Spleen (tissue), 11 donors: ENCODE results near the gene KANSL1. TPM values are rescaled to one million over a fixed set of nuclear protein-coding genes. Genes with fewer than 3 reads are reported as not detected.

Source experiments
- DNase-seq: peaks from one replicate; pipeline ENCODE4 v3.0.0-alpha.2; 2020
- H3K27ac ChIP-seq, 8 donors: fragments of 200-600 bp; sonication (generic) in 7 of 8; 1 replicate in 4 of 8; 2 replicates in 4 of 8; pipeline versions ENCODE4 v1.5.0 to v1.8.0; 2016 to 2021; ENCODE audit warnings: inconsistent platforms in 4 of 8, mild to moderate bottlenecking in 4 of 8, moderate library complexity in 1 of 8
- H3K27me3 ChIP-seq, 7 donors: fragments of 200-600 bp; sonication (generic) in 6 of 7; replicated peaks in 1 of 7; 1 replicate in 4 of 7; 2 replicates in 3 of 7; pipeline versions ENCODE4 v1.5.0 to v1.8.0; 2016 to 2021; ENCODE audit warnings: inconsistent platforms in 3 of 7, mild to moderate bottlenecking in 1 of 7
- H3K36me3 ChIP-seq, 6 donors: fragments of 200-600 bp; sonication (generic) in 5 of 6; 1 replicate in 4 of 6; 2 replicates in 2 of 6; pipeline versions ENCODE4 v1.5.0 to v1.8.0; 2016 to 2021; ENCODE audit warnings: inconsistent platforms in 2 of 6
- H3K4me1 ChIP-seq, 6 donors: fragments of 200-600 bp; sonication (generic) in 5 of 6; 1 replicate in 3 of 6; 2 replicates in 3 of 6; pipeline versions ENCODE4 v1.5.0 to v1.8.0; 2016 to 2021; ENCODE audit warnings: inconsistent platforms in 3 of 6
- H3K4me3 ChIP-seq, 8 donors: fragments of 200-600 bp; sonication (generic) in 7 of 8; 1 replicate in 4 of 8; 2 replicates in 4 of 8; pipeline versions ENCODE4 v1.5.0 to v1.8.0; 2016 to 2021; ENCODE audit warnings: inconsistent platforms in 4 of 8, mild to moderate bottlenecking in 4 of 8, moderate library complexity in 2 of 8
- H3K9me3 ChIP-seq, 8 donors: fragments of 200-600 bp; sonication (generic) in 7 of 8; 1 replicate in 4 of 8; 2 replicates in 4 of 8; pipeline versions ENCODE4 v1.5.0 to v1.8.0; 2016 to 2021; ENCODE audit warnings: inconsistent platforms in 4 of 8
- POLR2A ChIP-seq, 3 donors: fragments of 450-650 bp; IDR thresholded peaks; one replicate each; pipeline ENCODE4 v1.5.1; 2017; ENCODE audit warnings: antibody characterized with exemption in 3 of 3, mild to moderate bottlenecking in 1 of 3
- POLR2AphosphoS5 ChIP-seq, 3 donors: sonication (generic); formaldehyde crosslinking; IDR thresholded peaks; one replicate each; pipeline ENCODE4 v1.5.1; 2017; ENCODE audit warnings: antibody characterized with exemption in 3 of 3
- WGBS, 5 donors: extraction: QIAGEN DNeasy Blood & Tissue Kit in 3 of 5; methylation state at CpG; one replicate each; pipeline versions ENCODE4 v1.1.5 to v1.1.7; 2013 to 2018; 5-methylcytosine and 5-hydroxymethylcytosine counted together
- intact Hi-C: fragments of 100-400 bp; cut with DNase I; formaldehyde crosslinking; loops from one replicate; pipeline ENCODE4 v1.15.0; 2023; ENCODE audit warnings: low total_unique reads
- polyA plus RNA-seq, 3 donors: library from polyadenylated mRNA; stranded (reverse); fragments of 200-250 nt; gene quantifications; one replicate each; pipeline ENCODE4 v1.2.1, GENCODE V29; 2013
- total RNA-seq, 7 donors: library from RNA; depleted of rRNA in 3 of 7; stranded (reverse); fragments of >200 nt in 3 of 7; fragmentation: NEBNext Ultra II Directional in 4 of 7; extraction: Animal tissue kit (Norgen Biotek cat#: 25700) in 4 of 7; gene quantifications; one replicate each; pipeline versions ENCODE4 v1.1.0 to v1.2.1, GENCODE V29; 2016 to 2021
- TF ChIP-seq, protein P1 (sequence below), 11 experiments: fragments of 200-600 bp in 7 of 11; fragments of 450-650 bp in 4 of 11; sonication (generic) in 4 of 11; IDR thresholded peaks in 8 of 11; conservative IDR thresholded peaks in 3 of 11; 1 replicate in 7 of 11; 2 replicates in 4 of 11; pipeline versions ENCODE4 v1.4.0 to v1.8.0; 2016 to 2021; ENCODE audit warnings: antibody characterized with exemption in 11 of 11, inconsistent platforms in 4 of 11, mild to moderate bottlenecking in 1 of 11
- donor health status: healthy with polysubstance abuse.
- donor health status: DM: no; HTN: no; CAD: no; lungs with moderate emphysema.
- donor health status: DM: no; HTN: no; CAD: no.
- donor health status: Bipolar disorder and iron deficiency.
- donor health status: healthy.
- donor health status: DM: no; HTN: no; CAD: no.
- donor health status: DM: yes; HTN: yes; CAD: no.

KANSL1 gene
- total and polyA plus RNA-seq, 10 donors = 10.9 to 173 (median 116) TPM

DNA sequence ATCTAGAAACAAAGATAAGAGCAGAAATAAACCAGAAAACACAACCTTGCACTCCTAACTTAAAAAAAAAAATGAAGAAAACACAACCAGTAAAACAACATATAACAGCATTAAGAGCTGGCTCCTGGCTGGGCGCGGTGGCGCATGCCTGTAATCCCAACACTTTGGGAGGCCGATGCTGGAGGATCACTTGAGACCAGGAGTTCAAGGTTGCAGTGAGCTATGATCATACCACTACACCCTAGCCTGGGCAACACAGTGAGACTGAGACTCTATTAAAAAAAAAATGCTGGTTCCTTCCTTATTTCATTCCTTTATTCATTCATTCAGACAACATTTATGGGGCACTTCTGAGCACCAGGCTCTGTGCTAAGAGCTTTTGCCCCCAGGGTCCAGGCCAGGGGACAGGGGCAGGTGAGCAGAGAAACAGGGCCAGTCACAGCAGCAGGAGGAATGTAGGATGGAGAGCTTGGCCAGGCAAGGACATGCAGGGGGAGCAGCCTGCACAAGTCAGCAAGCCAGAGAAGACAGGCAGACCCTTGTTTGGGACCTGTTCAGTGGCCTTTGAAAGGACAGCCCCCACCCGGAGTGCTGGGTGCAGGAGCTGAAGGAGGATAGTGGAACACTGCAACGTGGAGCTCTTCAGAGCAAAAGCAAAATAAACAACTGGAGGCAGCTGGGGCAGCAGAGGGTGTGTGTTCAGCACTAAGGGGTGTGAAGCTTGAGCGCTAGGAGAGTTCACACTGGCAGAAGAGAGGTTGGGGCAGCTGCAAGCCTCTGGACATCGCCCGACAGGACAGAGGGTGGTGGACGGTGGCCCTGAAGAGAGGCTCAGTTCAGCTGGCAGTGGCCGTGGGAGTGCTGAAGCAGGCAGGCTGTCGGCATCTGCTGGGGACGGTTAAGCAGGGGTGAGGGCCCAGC lies 191.6 kb downstream of the KANSL1 start:
- H3K4me1 ChIP-seq = peaks cover 0 to 8% (median 2%) of the 10 kb centered on the region in 6 donors
- DNase-seq = no peak
- H3K27me3 ChIP-seq = no peaks in the 10 kb centered on the region
- H3K9me3 ChIP-seq = no peaks in the 10 kb centered on the region
- TF ChIP-seq POLR2A (IDR thresholded peaks at IDR 0.05) (no peak), POLR2AphosphoS5 (IDR thresholded peaks at IDR 0.05) (no peak)
- TF ChIP-seq, protein P1, sequence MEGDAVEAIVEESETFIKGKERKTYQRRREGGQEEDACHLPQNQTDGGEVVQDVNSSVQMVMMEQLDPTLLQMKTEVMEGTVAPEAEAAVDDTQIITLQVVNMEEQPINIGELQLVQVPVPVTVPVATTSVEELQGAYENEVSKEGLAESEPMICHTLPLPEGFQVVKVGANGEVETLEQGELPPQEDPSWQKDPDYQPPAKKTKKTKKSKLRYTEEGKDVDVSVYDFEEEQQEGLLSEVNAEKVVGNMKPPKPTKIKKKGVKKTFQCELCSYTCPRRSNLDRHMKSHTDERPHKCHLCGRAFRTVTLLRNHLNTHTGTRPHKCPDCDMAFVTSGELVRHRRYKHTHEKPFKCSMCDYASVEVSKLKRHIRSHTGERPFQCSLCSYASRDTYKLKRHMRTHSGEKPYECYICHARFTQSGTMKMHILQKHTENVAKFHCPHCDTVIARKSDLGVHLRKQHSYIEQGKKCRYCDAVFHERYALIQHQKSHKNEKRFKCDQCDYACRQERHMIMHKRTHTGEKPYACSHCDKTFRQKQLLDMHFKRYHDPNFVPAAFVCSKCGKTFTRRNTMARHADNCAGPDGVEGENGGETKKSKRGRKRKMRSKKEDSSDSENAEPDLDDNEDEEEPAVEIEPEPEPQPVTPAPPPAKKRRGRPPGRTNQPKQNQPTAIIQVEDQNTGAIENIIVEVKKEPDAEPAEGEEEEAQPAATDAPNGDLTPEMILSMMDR (IDR thresholded peaks at IDR 0.05 in 8 of 11, conservative IDR thresholded peaks at IDR 0.05 in 3 of 11) = no peak
- no peak overlapping the region for H3K4me3 ChIP-seq
- intact Hi-C loops = loop anchor here (5.0 to 10.0 kb wide), 2 partner anchors 211 to 283 kb away; no protein-coding TSS in a partner anchor
- H3K36me3 ChIP-seq = no peaks in the 10 kb centered on the region
- H3K27ac ChIP-seq = no peak overlapping the region
- WGBS, 5 donors = 75 to 82% (median 77%) methylated on average over 13 of the region's 13 CpGs

DNA sequence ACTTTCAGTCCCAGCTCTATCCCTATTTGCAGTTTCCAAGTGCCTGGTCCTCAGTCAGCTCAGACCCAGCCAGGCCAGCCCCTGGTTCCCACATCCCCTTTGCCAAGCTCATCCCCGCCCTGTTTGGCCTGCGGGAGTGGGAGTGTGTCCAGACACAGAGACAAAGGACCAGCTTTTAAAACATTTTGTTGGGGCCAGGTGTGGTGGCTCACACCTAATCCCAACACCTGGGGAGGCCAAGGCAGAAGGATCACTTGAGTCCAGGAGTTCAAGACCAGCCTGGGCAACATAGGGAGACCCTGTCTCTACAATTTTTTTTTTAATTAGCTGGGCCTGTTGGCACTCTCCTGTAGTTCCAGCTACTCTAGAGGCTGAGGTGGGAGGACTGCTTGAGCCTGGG lies 192.5 kb downstream of the KANSL1 start:
- intact Hi-C loops = loop anchor here (5.0 to 10.0 kb wide), 2 partner anchors 212 to 284 kb away; no protein-coding TSS in a partner anchor
- WGBS, 5 donors = 72 to 100% (median 89%) methylated on average over 2 of the region's 2 CpGs
- H3K27ac ChIP-seq = no peak overlapping the region
- no peak overlapping the region for H3K4me3 ChIP-seq
- H3K4me1 ChIP-seq = peaks cover 0 to 14% (median 2%) of the 10 kb centered on the region in 6 donors
- DNase-seq = no peak
- TF ChIP-seq POLR2A (IDR thresholded peaks at IDR 0.05) = no peak
- TF ChIP-seq POLR2AphosphoS5 (IDR thresholded peaks at IDR 0.05) = no peak
- TF ChIP-seq, protein P1 (IDR thresholded peaks at IDR 0.05 in 8 of 11, conservative IDR thresholded peaks at IDR 0.05 in 3 of 11) = no peak
- no peaks in the 10 kb centered on the region for H3K9me3 ChIP-seq
- no peaks in the 10 kb centered on the region for H3K27me3 ChIP-seq
- H3K36me3 ChIP-seq = no peaks in the 10 kb centered on the region

DNA sequence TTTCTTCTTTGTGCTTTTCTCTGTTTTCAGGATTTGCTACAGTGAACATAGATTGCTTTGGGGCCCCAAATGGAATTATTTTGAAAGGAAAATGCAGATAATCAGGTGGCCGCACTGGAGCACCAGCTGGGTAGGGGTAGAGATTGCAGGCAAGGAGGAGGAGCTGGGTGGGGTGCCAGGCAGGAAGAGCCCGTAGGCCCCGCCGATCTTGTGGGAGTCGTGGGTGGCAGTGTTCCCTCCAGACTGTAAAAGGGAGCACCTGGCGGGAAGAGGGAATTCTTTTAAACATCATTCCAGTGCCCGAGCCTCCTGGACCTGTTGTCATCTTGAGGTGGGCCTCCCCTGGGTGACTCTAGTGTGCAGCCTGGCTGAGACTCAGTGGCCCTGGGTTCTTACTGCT lies 192.9 kb downstream of the KANSL1 start:
- Histone ChIP-seq H3K27ac (no peak overlapping the region), H3K4me1 (peaks cover 0 to 18% (median 2%) of the 10 kb centered on the region in 6 donors), H3K27me3 (no peaks in the 10 kb centered on the region), H3K4me3 (no peak overlapping the region), H3K9me3 (no peaks in the 10 kb centered on the region), H3K36me3 (no peaks in the 10 kb centered on the region)
- no peak for TF ChIP-seq POLR2A (IDR thresholded peaks at IDR 0.05)
- TF ChIP-seq, protein P1 (IDR thresholded peaks at IDR 0.05 in 8 of 11, conservative IDR thresholded peaks at IDR 0.05 in 3 of 11) = no peak
- TF ChIP-seq POLR2AphosphoS5 (IDR thresholded peaks at IDR 0.05) = no peak
- WGBS, 5 donors = 72 to 82% (median 75%) methylated on average over 7 of the region's 7 CpGs
- intact Hi-C loops = loop anchor here (5.0 to 10.0 kb wide), 2 partner anchors 212 to 285 kb away; no protein-coding TSS in a partner anchor
- DNase-seq = no peak

DNA sequence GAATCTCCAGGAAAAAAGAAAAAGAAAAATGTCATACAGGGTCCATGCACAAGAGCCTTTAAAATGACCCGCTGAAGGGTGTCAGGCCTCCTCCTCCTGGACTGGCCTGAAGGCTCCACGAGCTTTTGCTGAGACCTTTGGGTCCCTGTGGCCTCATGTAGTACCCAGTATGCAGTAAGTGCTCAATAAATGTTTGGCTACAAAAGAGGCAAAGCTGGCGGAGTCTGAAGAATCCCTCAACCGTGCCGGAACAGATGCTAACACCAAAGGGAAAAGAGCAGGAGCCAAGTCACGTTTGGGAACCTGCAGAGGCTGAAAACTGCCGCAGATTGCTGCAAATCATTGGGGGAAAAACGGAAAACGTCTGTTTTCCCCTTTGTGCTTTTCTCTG lies 193.3 kb downstream of the KANSL1 start:
- DNase-seq = no peak
- no peaks in the 10 kb centered on the region for H3K27me3 ChIP-seq
- no peaks in the 10 kb centered on the region for H3K36me3 ChIP-seq
- H3K27ac ChIP-seq = no peak overlapping the region
- 78 to 90% (median 87%) methylated on average over 9 of the region's 9 CpGs for WGBS, 5 donors
- no peak overlapping the region for H3K4me3 ChIP-seq
- H3K4me1 ChIP-seq = peaks cover 0 to 18% (median 2%) of the 10 kb centered on the region in 6 donors
- no peak for TF ChIP-seq POLR2AphosphoS5 (IDR thresholded peaks at IDR 0.05)
- no peak for TF ChIP-seq POLR2A (IDR thresholded peaks at IDR 0.05)
- TF ChIP-seq, protein P1 (IDR thresholded peaks at IDR 0.05 in 8 of 11, conservative IDR thresholded peaks at IDR 0.05 in 3 of 11) = no peak
- intact Hi-C loops = loop anchor here (5.0 to 10.0 kb wide), 2 partner anchors 212 to 285 kb away; no protein-coding TSS in a partner anchor
- H3K9me3 ChIP-seq = no peaks in the 10 kb centered on the region
